ENCODE data around the gene UBE2E3. TPM values are rescaled to one million over a fixed set of nuclear protein-coding genes. Genes with fewer than 3 reads are reported as not detected.

UBE2E3 gene
- total and polyA plus RNA-seq, 2 of the 13 experiments (the other 11 are each of a cell fraction or from before 2014, with no cell fraction given): 45.7 to 92.6 TPM

DNA sequence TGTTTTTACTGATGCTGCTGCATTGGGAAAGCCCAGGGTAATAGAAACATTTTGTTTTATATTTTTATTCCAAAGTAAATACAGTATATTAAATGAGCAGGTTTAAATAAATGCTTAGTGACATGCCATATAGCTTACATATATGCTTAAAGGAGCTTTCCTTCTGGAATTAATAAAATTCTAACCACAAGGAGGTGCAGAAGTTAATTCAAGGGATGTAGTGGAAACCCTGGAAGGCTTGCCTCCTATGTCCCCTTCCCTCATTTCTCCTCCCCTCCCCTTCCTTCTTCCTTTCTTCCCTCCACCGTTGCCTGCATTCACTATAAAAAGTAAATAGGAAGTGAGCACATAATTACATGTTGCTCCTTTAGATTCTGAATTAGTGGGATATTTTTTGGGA lies 96.3 kb downstream of the UBE2E3 start:
- no peak for TF ChIP-seq HIC2 (CRISPR knock-in tag; IDR thresholded peaks at IDR 0.05; ENCODE audit: low read depth)
- TF ChIP-seq HNRNPK (IDR thresholded peaks at IDR 0.05; ENCODE audit: low read depth, low read length, poor library complexity, severe bottlenecking): peak; percentile 42
- Histone ChIP-seq H2AFZ (ENCODE audit: low read length) (no peak overlapping the region), H3K4me2 (ENCODE audit: low read depth, low read length) (no peak overlapping the region), H3K79me2 (ENCODE audit: insufficient read depth, low read length) (no peaks in the 10 kb centered on the region), H4K20me1 (ENCODE audit: insufficient read depth, low read length) (no peaks in the 10 kb centered on the region), H3K4me3 (replicated peaks in 1 of 3; ENCODE audit: insufficient read depth in 1 of 3, low read depth in 2 of 3, low read length in 3 of 3) (no peak overlapping the region), H3K36me3 (replicated peaks in 1 of 2; ENCODE audit: control insufficient read depth in 1 of 2, insufficient read depth in 2 of 2, low read length in 2 of 2) (no peaks in the 10 kb centered on the region), H3K27ac (ENCODE audit: extremely low read length, insufficient read depth, low read length) (no peak overlapping the region), H3K4me1 (ENCODE audit: insufficient read depth, low read length) (no peaks in the 10 kb centered on the region), H3K27me3 (ENCODE audit: control insufficient read depth in 1 of 2, insufficient read depth in 2 of 2, low read length in 2 of 2) (no peaks in the 10 kb centered on the region), H3K9me3 (ENCODE audit: low read length) (no peaks in the 10 kb centered on the region), H3K9ac (ENCODE audit: insufficient read depth, low read depth, low read length) (no peak overlapping the region)
- BruUV-seq (replicated peaks): no TSS peak
- peak; percentile 25; the same call in 1 of the 3 replicates for ATAC-seq
- ChIA-PET CTCF (ENCODE audit: low intra/inter-chr PET ratio, low total read pairs) (interaction anchor here (1.5 to 1.8 kb wide), 2 partner anchors 390 to 638 kb away, joined by 7 to 9 read pairs; no protein-coding TSS in a partner anchor), POLR2A (no interaction called here)
- WGBS (ENCODE audit: low lambda C conversion rate): 57% methylated on average over 1 of the region's 1 CpG
- no peak for DNase-seq (ENCODE audit: low spot score)
- FAIRE-seq: no peak
- in situ Hi-C loops (cut with HindIII; ENCODE audit: extremely low pct_ligation_motif_present, low pct_unique_long_range_greater_than_20kb): no loop called here
- intact Hi-C loops (cut with micrococcal nuclease; ENCODE audit: unreplicated experiment): loop anchor here (1.0 kb wide), 3 partner anchors 390 to 952 kb away; no protein-coding TSS in a partner anchor

DNA sequence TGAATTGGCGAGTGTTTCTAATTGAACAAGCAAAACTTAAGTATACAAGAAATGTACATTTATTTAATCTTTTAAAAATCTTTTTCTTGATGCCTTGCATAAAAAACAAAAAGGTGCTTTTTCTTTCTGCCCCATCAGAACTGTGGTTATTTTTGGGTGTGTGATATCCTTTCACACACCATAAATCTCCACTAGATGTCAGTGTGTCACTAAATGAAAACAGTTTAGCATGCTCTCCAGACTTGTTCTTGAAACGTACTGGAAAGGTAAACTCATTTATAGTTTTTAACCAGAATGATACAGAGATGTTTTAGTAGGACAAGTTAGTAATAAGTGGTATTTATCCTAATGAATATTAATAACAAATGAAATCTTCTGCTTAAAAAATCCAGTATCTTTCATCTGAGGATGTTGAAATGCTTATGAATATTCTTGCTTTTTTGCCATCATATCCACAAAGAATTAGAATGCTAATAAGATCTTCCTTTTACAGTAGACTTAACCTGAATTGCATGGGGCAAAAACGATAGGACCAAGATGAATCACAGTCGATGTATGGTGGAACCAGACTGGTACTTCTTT lies 96.8 kb downstream of the UBE2E3 start:
- H3K79me2 ChIP-seq (ENCODE audit: insufficient read depth, low read length): no peaks in the 10 kb centered on the region
- H3K4me3 ChIP-seq (replicated peaks in 1 of 3; ENCODE audit: insufficient read depth in 1 of 3, low read depth in 2 of 3, low read length in 3 of 3): no peak overlapping the region
- no TSS peak for BruUV-seq (replicated peaks)
- peak; percentile 94 for ATAC-seq
- DNase-seq (ENCODE audit: low spot score): peak; percentile 60
- H3K27me3 ChIP-seq (ENCODE audit: control insufficient read depth in 1 of 2, insufficient read depth in 2 of 2, low read length in 2 of 2): no peaks in the 10 kb centered on the region
- WGBS (ENCODE audit: low lambda C conversion rate): 54% methylated on average over 4 of the region's 4 CpGs
- no peak overlapping the region for H3K27ac ChIP-seq (ENCODE audit: extremely low read length, insufficient read depth, low read length)
- no peak overlapping the region for H3K4me2 ChIP-seq (ENCODE audit: low read depth, low read length)
- POLR2A ChIA-PET: no interaction called here
- H3K4me1 ChIP-seq (ENCODE audit: insufficient read depth, low read length): no peaks in the 10 kb centered on the region
- no peaks in the 10 kb centered on the region for H4K20me1 ChIP-seq (ENCODE audit: insufficient read depth, low read length)
- no peaks in the 10 kb centered on the region for H3K9me3 ChIP-seq (ENCODE audit: low read length)
- no peaks in the 10 kb centered on the region for H3K36me3 ChIP-seq (replicated peaks in 1 of 2; ENCODE audit: control insufficient read depth in 1 of 2, insufficient read depth in 2 of 2, low read length in 2 of 2)
- in situ Hi-C loops (cut with HindIII; ENCODE audit: extremely low pct_ligation_motif_present, low pct_unique_long_range_greater_than_20kb) (no loop called here), intact Hi-C loops (cut with micrococcal nuclease; ENCODE audit: unreplicated experiment) (loop anchor here (1.0 kb wide), 3 partner anchors 389 to 953 kb away; no protein-coding TSS in a partner anchor)
- CTCF ChIA-PET (ENCODE audit: low intra/inter-chr PET ratio, low total read pairs): interaction anchor here (1.5 to 1.8 kb wide), 2 partner anchors 389 to 638 kb away, joined by 7 to 9 read pairs; no protein-coding TSS in a partner anchor
- peak; percentile 61 for FAIRE-seq
- no peak overlapping the region for H3K9ac ChIP-seq (ENCODE audit: insufficient read depth, low read depth, low read length)
- H2AFZ ChIP-seq (ENCODE audit: low read length): no peak overlapping the region
- TF ChIP-seq FOXO1 (CRISPR knock-in tag; IDR thresholded peaks at IDR 0.05) (no peak), ZNF891 (CRISPR knock-in tag; IDR thresholded peaks at IDR 0.05) (no peak)
- TF ChIP-seq, protein P1, sequence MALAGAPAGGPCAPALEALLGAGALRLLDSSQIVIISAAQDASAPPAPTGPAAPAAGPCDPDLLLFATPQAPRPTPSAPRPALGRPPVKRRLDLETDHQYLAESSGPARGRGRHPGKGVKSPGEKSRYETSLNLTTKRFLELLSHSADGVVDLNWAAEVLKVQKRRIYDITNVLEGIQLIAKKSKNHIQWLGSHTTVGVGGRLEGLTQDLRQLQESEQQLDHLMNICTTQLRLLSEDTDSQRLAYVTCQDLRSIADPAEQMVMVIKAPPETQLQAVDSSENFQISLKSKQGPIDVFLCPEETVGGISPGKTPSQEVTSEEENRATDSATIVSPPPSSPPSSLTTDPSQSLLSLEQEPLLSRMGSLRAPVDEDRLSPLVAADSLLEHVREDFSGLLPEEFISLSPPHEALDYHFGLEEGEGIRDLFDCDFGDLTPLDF (CRISPR knock-in tag; IDR thresholded peaks at IDR 0.05): no peak
- TF ChIP-seq, protein P2, sequence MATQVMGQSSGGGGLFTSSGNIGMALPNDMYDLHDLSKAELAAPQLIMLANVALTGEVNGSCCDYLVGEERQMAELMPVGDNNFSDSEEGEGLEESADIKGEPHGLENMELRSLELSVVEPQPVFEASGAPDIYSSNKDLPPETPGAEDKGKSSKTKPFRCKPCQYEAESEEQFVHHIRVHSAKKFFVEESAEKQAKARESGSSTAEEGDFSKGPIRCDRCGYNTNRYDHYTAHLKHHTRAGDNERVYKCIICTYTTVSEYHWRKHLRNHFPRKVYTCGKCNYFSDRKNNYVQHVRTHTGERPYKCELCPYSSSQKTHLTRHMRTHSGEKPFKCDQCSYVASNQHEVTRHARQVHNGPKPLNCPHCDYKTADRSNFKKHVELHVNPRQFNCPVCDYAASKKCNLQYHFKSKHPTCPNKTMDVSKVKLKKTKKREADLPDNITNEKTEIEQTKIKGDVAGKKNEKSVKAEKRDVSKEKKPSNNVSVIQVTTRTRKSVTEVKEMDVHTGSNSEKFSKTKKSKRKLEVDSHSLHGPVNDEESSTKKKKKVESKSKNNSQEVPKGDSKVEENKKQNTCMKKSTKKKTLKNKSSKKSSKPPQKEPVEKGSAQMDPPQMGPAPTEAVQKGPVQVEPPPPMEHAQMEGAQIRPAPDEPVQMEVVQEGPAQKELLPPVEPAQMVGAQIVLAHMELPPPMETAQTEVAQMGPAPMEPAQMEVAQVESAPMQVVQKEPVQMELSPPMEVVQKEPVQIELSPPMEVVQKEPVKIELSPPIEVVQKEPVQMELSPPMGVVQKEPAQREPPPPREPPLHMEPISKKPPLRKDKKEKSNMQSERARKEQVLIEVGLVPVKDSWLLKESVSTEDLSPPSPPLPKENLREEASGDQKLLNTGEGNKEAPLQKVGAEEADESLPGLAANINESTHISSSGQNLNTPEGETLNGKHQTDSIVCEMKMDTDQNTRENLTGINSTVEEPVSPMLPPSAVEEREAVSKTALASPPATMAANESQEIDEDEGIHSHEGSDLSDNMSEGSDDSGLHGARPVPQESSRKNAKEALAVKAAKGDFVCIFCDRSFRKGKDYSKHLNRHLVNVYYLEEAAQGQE (IDR thresholded peaks at IDR 0.05; ENCODE audit: borderline replicate concordance in 1 of 2, low read depth in 1 of 2, low read length in 2 of 2): no peak
- TF ChIP-seq, protein P3, sequence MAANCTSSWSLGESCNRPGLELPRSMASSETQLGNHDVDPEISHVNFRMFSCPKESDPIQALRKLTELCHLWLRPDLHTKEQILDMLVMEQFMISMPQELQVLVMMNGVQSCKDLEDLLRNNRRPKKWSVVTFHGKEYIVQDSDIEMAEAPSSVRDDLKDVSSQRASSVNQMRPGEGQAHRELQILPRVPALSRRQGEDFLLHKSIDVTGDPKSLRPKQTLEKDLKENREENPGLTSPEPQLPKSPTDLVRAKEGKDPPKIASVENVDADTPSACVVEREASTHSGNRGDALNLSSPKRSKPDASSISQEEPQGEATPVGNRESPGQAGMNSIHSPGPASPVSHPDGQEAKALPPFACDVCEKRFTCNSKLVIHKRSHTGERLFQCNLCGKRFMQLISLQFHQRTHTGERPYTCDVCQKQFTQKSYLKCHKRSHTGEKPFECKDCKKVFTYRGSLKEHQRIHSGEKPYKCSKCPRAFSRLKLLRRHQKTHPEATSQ (CRISPR knock-in tag; IDR thresholded peaks at IDR 0.05; ENCODE audit: borderline replicate concordance): no peak
